ENCODE data around the gene BMPR1B.
"Not testable (repeated sequence)": the region's sequence is repeated elsewhere in the genome, so short reads cannot be mapped to it uniquely, and the experiment has no call there.

BMPR1B gene

GRCh38 chr4:95023110-95023509 is 265.4 kb downstream of the BMPR1B start:
- FAIRE-seq (no peak), DNase-seq (ENCODE audit: low spot score) (no peak)

DNA sequence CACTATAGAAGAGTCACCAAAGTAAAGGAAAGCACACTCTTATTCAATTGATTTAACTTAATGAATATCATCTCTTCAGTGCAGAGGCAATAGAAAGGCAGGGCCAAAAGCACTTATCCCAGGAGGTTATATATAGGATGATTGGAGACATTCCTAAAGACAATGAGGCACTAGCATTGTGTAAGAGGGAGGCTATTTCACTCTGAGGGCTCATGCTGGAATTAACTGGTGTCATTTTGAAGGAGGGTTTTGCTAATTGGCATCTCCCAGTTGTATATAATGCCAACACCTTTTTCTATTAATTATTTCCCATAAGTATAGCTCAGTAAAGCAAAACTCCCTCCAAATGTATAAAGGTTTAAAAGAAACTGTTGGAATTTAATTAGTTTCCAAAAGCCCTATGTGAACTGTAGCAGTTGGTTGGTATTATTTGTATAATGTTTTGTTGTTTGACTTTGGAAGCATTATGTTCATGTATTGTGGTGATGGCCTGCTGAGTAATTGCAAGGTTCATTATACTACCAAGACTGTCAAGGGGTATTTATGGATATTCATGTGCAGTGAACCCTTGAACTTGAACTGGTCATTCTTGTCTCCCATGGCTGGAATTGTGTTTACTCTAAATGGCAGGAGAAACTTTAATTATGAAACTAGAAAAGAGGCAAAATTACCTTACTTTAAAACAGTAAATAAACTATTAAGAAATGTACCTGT is 270.3 kb downstream of the BMPR1B start:
- no peak for FAIRE-seq
- DNase-seq (ENCODE audit: low spot score): no peak

GRCh38 chr4:95038791-95039190 is 281.0 kb downstream of the BMPR1B start:
- FAIRE-seq: no peak

GRCh38 chr4:95044324-95044837 is 286.6 kb downstream of the BMPR1B start:
- DNase-seq (ENCODE audit: low spot score) (no peak), FAIRE-seq (no peak)

More at GRCh38 chr4:95038791-95039190, 281.0 kb downstream of the BMPR1B start:
- DNase-seq (ENCODE audit: low spot score): no peak

GRCh38 chr4:95045429-95045828 is 287.7 kb downstream of the BMPR1B start:
- no peak for FAIRE-seq
- DNase-seq (ENCODE audit: low spot score): no peak

GRCh38 chr4:95048296-95048695 is 290.5 kb downstream of the BMPR1B start:
- FAIRE-seq: no peak
- DNase-seq (ENCODE audit: low spot score): no peak

GRCh38 chr4:95049551-95050233 is 291.9 kb downstream of the BMPR1B start:
- FAIRE-seq (no peak), DNase-seq (ENCODE audit: low spot score) (no peak)

DNA sequence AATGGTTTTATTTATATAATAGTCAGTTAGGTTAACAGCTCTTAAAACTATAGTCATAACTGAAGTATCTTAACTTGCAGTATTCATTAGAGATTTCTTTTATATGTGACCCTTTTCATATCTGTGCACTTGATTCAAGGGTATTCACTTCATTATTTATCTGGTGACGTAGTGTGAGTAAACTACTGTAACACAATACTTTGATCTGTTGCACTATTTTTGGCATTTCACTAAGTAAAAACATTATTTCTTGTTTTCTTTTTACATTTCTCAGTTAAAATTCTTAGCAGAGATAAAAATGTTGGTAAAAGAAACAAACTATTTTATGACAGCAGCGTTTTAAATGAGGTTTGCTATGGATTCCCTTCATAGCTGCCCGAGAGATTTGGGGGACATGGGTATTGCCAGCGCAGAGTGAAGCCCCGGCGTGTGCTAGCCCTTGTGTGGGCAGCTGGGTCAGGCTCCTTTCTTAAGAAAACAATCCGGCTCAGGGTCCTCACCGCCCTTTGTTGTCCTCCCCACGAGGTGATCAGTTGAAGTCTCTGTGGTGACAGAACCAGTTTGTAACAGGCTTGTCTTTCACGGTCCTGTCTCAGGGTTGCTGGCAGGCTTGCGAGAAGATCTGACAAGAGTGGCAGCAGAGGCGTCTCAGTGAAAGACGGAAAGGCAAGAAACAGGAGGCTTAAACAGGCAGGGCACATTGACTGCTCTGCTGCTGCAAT is 293.4 kb downstream of the BMPR1B start:
- no peak for DNase-seq (ENCODE audit: low spot score)
- no peak for FAIRE-seq

- FAIRE-seq (no peak), DNase-seq (ENCODE audit: low spot score) (no peak)
Observed at GRCh38 chr4:95051702-95052020, 293.9 kb downstream of the BMPR1B start.

DNA sequence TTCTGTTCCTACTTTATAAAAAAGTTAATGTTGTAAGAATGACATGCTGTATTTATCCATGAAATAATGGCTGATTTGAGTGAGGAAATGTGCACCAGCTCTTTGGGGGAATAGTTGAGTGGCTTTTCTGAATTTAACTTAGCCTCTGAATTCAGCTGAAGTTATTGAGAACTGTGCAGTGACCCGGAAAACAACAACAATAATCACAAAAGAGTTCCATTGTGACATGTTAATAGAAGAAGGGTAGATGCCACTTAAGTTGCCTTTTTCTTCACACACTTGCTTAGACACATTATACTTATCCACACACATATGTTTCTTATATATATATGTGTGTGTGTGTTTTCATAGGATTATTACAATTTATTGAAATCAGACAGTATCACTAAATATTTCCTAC is 301.2 kb downstream of the BMPR1B start:
- DNase-seq (ENCODE audit: low spot score): no peak
- FAIRE-seq: no peak

GRCh38 chr4:95059663-95060062 is 301.9 kb downstream of the BMPR1B start:
- DNase-seq (ENCODE audit: low spot score) (no peak), FAIRE-seq (no peak)

- no peak for FAIRE-seq
- DNase-seq (ENCODE audit: low spot score): no peak
Observed at GRCh38 chr4:95061220-95061619, 303.5 kb downstream of the BMPR1B start.

GRCh38 chr4:95061801-95062200 is 304.0 kb downstream of the BMPR1B start:
- not testable (repeated sequence) for DNase-seq (ENCODE audit: low spot score); FAIRE-seq

- FAIRE-seq: no peak
- DNase-seq (ENCODE audit: low spot score): no peak
Observed at GRCh38 chr4:95066050-95066449, 308.3 kb downstream of the BMPR1B start.

GRCh38 chr4:95068401-95068800 is 310.6 kb downstream of the BMPR1B start:
- no peak for DNase-seq (ENCODE audit: low spot score)
- no peak for FAIRE-seq

GRCh38 chr4:95068818-95069478 is 311.2 kb downstream of the BMPR1B start:
- FAIRE-seq (no peak), DNase-seq (ENCODE audit: low spot score) (no peak)

- DNase-seq (ENCODE audit: low spot score) (no peak), FAIRE-seq (no peak)
Observed at GRCh38 chr4:95071851-95072250, 314.1 kb downstream of the BMPR1B start.

GRCh38 chr4:95073646-95074045 is 315.9 kb downstream of the BMPR1B start:
- FAIRE-seq (no peak), DNase-seq (ENCODE audit: low spot score) (no peak)

DNA sequence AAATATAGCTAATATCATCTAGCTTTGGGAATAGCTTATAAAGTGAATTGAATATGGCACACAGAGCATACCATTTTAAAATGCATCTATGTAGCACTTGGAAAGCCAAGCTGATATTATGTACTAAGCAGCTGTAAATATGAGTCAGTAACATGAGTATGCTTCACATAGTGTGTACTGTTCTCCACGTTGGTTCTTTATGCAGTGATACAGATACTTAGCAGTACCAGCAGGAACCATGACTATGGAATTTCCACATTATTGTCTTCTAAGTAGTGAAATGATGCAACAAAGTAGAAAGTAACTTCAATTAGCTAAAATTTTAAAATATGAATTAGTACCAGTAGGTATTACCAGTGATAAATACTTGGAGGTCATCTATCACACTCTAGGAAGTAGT is 320.1 kb downstream of the BMPR1B start:
- FAIRE-seq: no peak
- DNase-seq (ENCODE audit: low spot score): no peak

GRCh38 chr4:95080969-95081368 is 323.2 kb downstream of the BMPR1B start:
- DNase-seq (ENCODE audit: low spot score): no peak
- FAIRE-seq: no peak

DNA sequence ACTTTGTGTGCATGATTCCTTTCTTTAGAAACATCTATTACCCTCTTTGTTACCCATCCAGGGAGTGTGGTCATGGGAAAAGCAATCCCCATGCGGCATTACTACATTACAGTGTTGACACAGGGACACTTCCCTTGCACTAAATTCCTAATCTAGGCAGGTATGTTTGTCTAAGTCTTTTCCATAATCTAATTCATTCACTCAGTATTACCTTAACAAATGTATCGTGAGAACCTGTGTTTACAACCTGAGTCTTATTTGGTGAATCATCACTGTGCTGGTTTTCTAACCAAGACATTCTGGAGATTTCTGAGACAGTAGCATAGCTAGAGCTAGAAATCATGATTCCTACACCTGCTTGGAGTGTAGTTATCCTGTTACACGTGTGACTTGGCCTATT is 326.8 kb downstream of the BMPR1B start:
- DNase-seq (ENCODE audit: low spot score) (no peak), FAIRE-seq (no peak)
